Fibroblast of lung (primary cell): ENCODE results near the gene CYP1A2.
A peak's percentile ranks its signal among the peaks of the same experiment; 100 is the strongest.

Source experiments
- CTCF ChIP-seq, 2 donors: IDR thresholded peaks in 1 of 2; conservative IDR thresholded peaks in 1 of 2; 1 replicate in 1 of 2; 2 replicates in 1 of 2; pipeline ENCODE4 v1.5.1; 2011 to 2012; ENCODE audit warnings: low read length in 2 of 2, control low read depth in 1 of 2, inconsistent platforms in 1 of 2, low read depth in 1 of 2, mild to moderate bottlenecking in 1 of 2
- EZH2 ChIP-seq: IDR thresholded peaks from 2 replicates; pipeline ENCODE4 v1.5.1; 2012; ENCODE audit warnings: low read length, control low read depth, mild to moderate bottlenecking; ENCODE audit errors: missing control alignments

- TF ChIP-seq CTCF (conservative IDR thresholded peaks at IDR 0.05 in 1 of 2, IDR thresholded peaks at IDR 0.05 in 1 of 2; ENCODE audit: low read depth in 1 of 2, low read length in 2 of 2), result no peak
- peak; percentile 22 for TF ChIP-seq EZH2
Measured at GRCh38 chr15:74724570-74725224, 23.9 kb upstream of the CYP1A2 start.
